T-cell (primary cell): ENCODE data around the gene GPR132. TPM values are rescaled to one million over a fixed set of nuclear protein-coding genes. Genes with fewer than 3 reads are reported as not detected.
A peak's percentile ranks its signal among the peaks of the same experiment; 100 is the strongest.

Experiments used
- ATAC-seq, 4 experiments: fragments of 200-7000 bp in 3 of 4; fragments of 150-1000 bp in 1 of 4; cut with Tn5 transposase; replicated peaks in 1 of 4; 1 replicate in 3 of 4; 2 replicates in 1 of 4; pipeline ENCODE4 v1.10.0; 2021; ENCODE audit warnings: moderate library complexity in 3 of 4, mild to moderate bottlenecking in 2 of 4, moderate number of reproducible peaks in 1 of 4
- CTCF ChIA-PET, 2 donors: fragments of 300-600 bp; sonication (Branson Sonifier 250); formaldehyde crosslinking; loops; one replicate each; lab custom pipeline; 2022; ENCODE audit warnings: antibody characterized with exemption in 2 of 2; lab: Charles Lee
- POLR2A ChIA-PET, 2 donors: fragments of 300-600 bp; sonication (Branson Sonifier 250); formaldehyde crosslinking; loops; one replicate each; lab custom pipeline; 2022; ENCODE audit warnings: antibody characterized with exemption in 2 of 2; lab: Charles Lee
- DNase-seq, 35 experiments: peaks; one replicate each; pipeline versions ENCODE4 v3.0.0 to v3.0.0-alpha.2; 2013 to 2023
- H3K27ac ChIP-seq: one replicate; pipeline ENCODE4 v1.5.1; 2013; ENCODE audit warnings: low read length
- H3K27me3 ChIP-seq, 2 experiments: replicated peaks in 1 of 2; 1 replicate in 1 of 2; 2 replicates in 1 of 2; pipeline versions ENCODE4 v1.6.1 to v1.7.0; 2013; ENCODE audit warnings: low read length in 1 of 2, mixed read lengths in 1 of 2; ENCODE audit not compliant: control insufficient read depth in 2 of 2, insufficient read depth in 2 of 2; ENCODE audit errors: extremely low read depth in 1 of 2
- H3K36me3 ChIP-seq, 2 donors: 1 replicate in 1 of 2; 2 replicates in 1 of 2; pipeline versions ENCODE4 v1.6.1 to v1.7.0; 2013; ENCODE audit warnings: low read length in 1 of 2; ENCODE audit not compliant: control insufficient read depth in 2 of 2, insufficient read depth in 1 of 2; ENCODE audit errors: extremely low read depth in 1 of 2
- H3K4me1 ChIP-seq, 2 experiments: 1 replicate in 1 of 2; 2 replicates in 1 of 2; pipeline versions ENCODE4 v1.6.1 to v1.7.0; 2013; ENCODE audit warnings: low read length in 2 of 2, mixed read lengths in 1 of 2; ENCODE audit not compliant: insufficient read depth in 2 of 2, control insufficient read depth in 1 of 2; ENCODE audit errors: extremely low read depth in 1 of 2
- H3K4me3 ChIP-seq, 2 donors: 1 replicate in 1 of 2; 2 replicates in 1 of 2; pipeline versions ENCODE4 v1.5.1 to v1.7.0; 2013; ENCODE audit warnings: mild to moderate bottlenecking in 2 of 2, low read length in 1 of 2, moderate library complexity in 1 of 2; ENCODE audit not compliant: control insufficient read depth in 1 of 2; ENCODE audit errors: extremely low read depth in 1 of 2
- H3K9me3 ChIP-seq: 2 replicates; pipeline ENCODE4 v1.7.0; 2013
- H3K27ac Mint-ChIP-seq, 2 donors: one replicate each; pipeline ENCODE4 v1.8.0; 2020 to 2021; ENCODE audit warnings: mild to moderate bottlenecking in 2 of 2, mixed read lengths in 2 of 2
- H3K27me3 Mint-ChIP-seq, 2 donors: one replicate each; pipeline ENCODE4 v1.8.0; 2021 to 2022; ENCODE audit warnings: mixed read lengths in 2 of 2
- H3K36me3 Mint-ChIP-seq: one replicate; pipeline ENCODE4 v1.8.0; 2021; ENCODE audit warnings: mixed read lengths
- H3K4me1 Mint-ChIP-seq, 3 donors: one replicate each; pipeline ENCODE4 v1.8.0; 2020 to 2022; ENCODE audit warnings: mixed read lengths in 3 of 3, mild to moderate bottlenecking in 1 of 3
- H3K4me3 Mint-ChIP-seq, 3 donors: one replicate each; pipeline ENCODE4 v1.8.0; 2020 to 2022; ENCODE audit warnings: mild to moderate bottlenecking in 3 of 3, mixed read lengths in 3 of 3, moderate library complexity in 3 of 3
- H3K9me3 Mint-ChIP-seq, 3 donors: one replicate each; pipeline ENCODE4 v1.8.0; 2020 to 2022; ENCODE audit warnings: mixed read lengths in 3 of 3
- WGBS: methylation state at CpG from one replicate; pipeline ENCODE4 v1.1.5; 2013; ENCODE audit warnings: missing lambda C conversion rate; ENCODE audit not compliant: insufficient coverage; 5-methylcytosine and 5-hydroxymethylcytosine counted together
- total RNA-seq, 35 experiments: library from RNA in 6 of 35; stranded (reverse) in 6 of 35; fragments of 120-200 nt in 1 of 35; gene quantifications; one replicate each; pipeline versions ENCODE4 v1.2.1 to v1.2.4 and lab custom pipeline; 2013 to 2026

Gene GPR132
- total RNA-seq, 5 donors from 2014 or later (not counting 1 experiment from before 2014, with no cell fraction given) = 47.0 to 58.0 (median 49.7) TPM

- H3K27me3 Mint-ChIP-seq = peaks cover 6 to 14% of the 10 kb centered on the region in 2 donors
- H3K9me3 Mint-ChIP-seq = peaks cover 0 to 4% (median 3%) of the 10 kb centered on the region in 3 donors
- WGBS = 68% methylated on average over 5 of the region's 7 CpGs
- peaks cover 5 to 8% (median 8%) of the 10 kb centered on the region in 3 donors for H3K4me1 Mint-ChIP-seq
- Histone ChIP-seq H3K4me3 (no peak overlapping the region), H3K9me3 (no peaks in the 10 kb centered on the region), H3K36me3 (no peaks in the 10 kb centered on the region), H3K27me3 (peaks cover 0 to 20% of the 10 kb centered on the region in 2 experiments), H3K27ac (no peak overlapping the region), H3K4me1 (peaks cover 0 to 12% of the 10 kb centered on the region in 2 experiments)
- DNase-seq (no peak), ATAC-seq (no peak)
- POLR2A ChIA-PET = no interaction called here
- CTCF ChIA-PET = interaction anchor here in 1 of 2 donors (0.6 to 0.7 kb wide), 2 partner anchors 20 to 1526 kb away, joined by 3 to 4 read pairs; no protein-coding TSS in a partner anchor
- no peak overlapping the region for H3K4me3 Mint-ChIP-seq
- peaks cover 2% of the 10 kb centered on the region for H3K36me3 Mint-ChIP-seq
- H3K27ac Mint-ChIP-seq = no peak overlapping the region
Observed at GRCh38 chr14:105097794-105098127, 32.5 kb upstream of the GPR132 start.

- ChIA-PET POLR2A (no interaction called here), CTCF (no interaction called here)
- Mint-ChIP-seq H3K4me3 (peak overlapping the region in 1 of 3 donors; percentile 22), H3K36me3 (peaks cover 2% of the 10 kb centered on the region), H3K9me3 (peaks cover 0 to 4% (median 3%) of the 10 kb centered on the region in 3 donors), H3K27me3 (peaks cover 0 to 4% of the 10 kb centered on the region in 2 donors), H3K4me1 (peaks cover 8 to 11% (median 10%) of the 10 kb centered on the region in 3 donors), H3K27ac (no peak overlapping the region)
- Histone ChIP-seq H3K9me3 (no peaks in the 10 kb centered on the region), H3K36me3 (no peaks in the 10 kb centered on the region), H3K4me3 (no peak overlapping the region), H3K4me1 (peaks cover 0 to 20% of the 10 kb centered on the region in 2 experiments), H3K27ac (no peak overlapping the region), H3K27me3 (peaks cover 0 to 11% of the 10 kb centered on the region in 2 experiments)
- WGBS = 87% methylated on average over 15 of the region's 15 CpGs
- DNase-seq (no peak), ATAC-seq (no peak)
Observed at GRCh38 chr14:105096206-105096875, 31.1 kb upstream of the GPR132 start.

- Histone ChIP-seq H3K4me1 (peaks cover 0 to 26% of the 10 kb centered on the region in 2 experiments), H3K36me3 (no peaks in the 10 kb centered on the region), H3K9me3 (no peaks in the 10 kb centered on the region), H3K27me3 (peaks cover 0 to 11% of the 10 kb centered on the region in 2 experiments), H3K4me3 (no peak overlapping the region), H3K27ac (no peak overlapping the region)
- DNase-seq (no peak), ATAC-seq (no peak)
- H3K4me3 Mint-ChIP-seq = peak overlapping the region; percentile 51 to 70 (median 68)
- ChIA-PET CTCF (interaction anchor here in 1 of 2 donors (0.6 kb wide), 1 partner anchor 49 kb away, joined by 4 read pairs; no protein-coding TSS in a partner anchor), POLR2A (no interaction called here)
- peaks cover 2% of the 10 kb centered on the region for H3K36me3 Mint-ChIP-seq
- WGBS = 95% methylated on average over 7 of the region's 7 CpGs
- H3K9me3 Mint-ChIP-seq = peaks cover 0 to 4% (median 3%) of the 10 kb centered on the region in 3 donors
- peak overlapping the region in 1 of 2 donors; percentile 64 for H3K27ac Mint-ChIP-seq
- H3K4me1 Mint-ChIP-seq = peaks cover 13 to 16% (median 15%) of the 10 kb centered on the region in 3 donors
- H3K27me3 Mint-ChIP-seq = peaks cover 0 to 4% of the 10 kb centered on the region in 2 donors
Observed at GRCh38 chr14:105095236-105095805, 30.1 kb upstream of the GPR132 start.

- Mint-ChIP-seq H3K27me3 (peaks cover 0 to 2% of the 10 kb centered on the region in 2 donors), H3K4me1 (peaks cover 15 to 16% (median 16%) of the 10 kb centered on the region in 3 donors), H3K36me3 (no peaks in the 10 kb centered on the region), H3K9me3 (no peaks in the 10 kb centered on the region), H3K27ac (peak overlapping the region; percentile 66 to 74), H3K4me3 (peak overlapping the region; percentile 68 to 70 (median 69))
- ChIA-PET CTCF (interaction anchor here (0.6 to 0.9 kb wide), 2 partner anchors 48 to 258 kb away, joined by 3 to 4 read pairs; no protein-coding TSS in a partner anchor), POLR2A (no interaction called here)
- peak overlapping the region; percentile 72 for H3K27ac ChIP-seq
- ATAC-seq = no peak
- DNase-seq = no peak
- WGBS = 65% methylated on average over 12 of the region's 14 CpGs
- peaks cover 0 to 32% of the 10 kb centered on the region in 2 experiments for H3K4me1 ChIP-seq
- peak overlapping the region; percentile 65 to 79 for H3K4me3 ChIP-seq
- no peaks in the 10 kb centered on the region for H3K9me3 ChIP-seq
- no peaks in the 10 kb centered on the region for H3K36me3 ChIP-seq
- H3K27me3 ChIP-seq = peaks cover 0 to 11% of the 10 kb centered on the region in 2 experiments
Observed at GRCh38 chr14:105094193-105094907, 29.1 kb upstream of the GPR132 start.

GRCh38 chr14:105093431-105094192, 28.4 kb upstream of the GPR132 start:
- H3K27ac Mint-ChIP-seq = peak overlapping the region; percentile 49 to 66

More at GRCh38 chr14:105093431-105094192, 28.4 kb upstream of the GPR132 start:
- Mint-ChIP-seq H3K27me3 (peaks cover 0 to 2% of the 10 kb centered on the region in 2 donors), H3K36me3 (no peaks in the 10 kb centered on the region), H3K9me3 (no peaks in the 10 kb centered on the region), H3K4me3 (peak overlapping the region; percentile 68 to 70 (median 69)), H3K4me1 (peaks cover 15 to 19% (median 16%) of the 10 kb centered on the region in 3 donors)
- H3K4me1 ChIP-seq = peaks cover 0 to 32% of the 10 kb centered on the region in 2 experiments
- no peaks in the 10 kb centered on the region for H3K36me3 ChIP-seq
- under 1% methylated on average over 64 of the region's 76 CpGs for WGBS
- ChIA-PET POLR2A (no interaction called here), CTCF (interaction anchor here in 1 of 2 donors (0.9 kb wide), 1 partner anchor 258 kb away, joined by 3 read pairs; no protein-coding TSS in a partner anchor)
- H3K27ac ChIP-seq = peak overlapping the region; percentile 72
- DNase-seq (peak in 22 of 35 experiments; percentile 29 to 75 (median 44)), ATAC-seq (peak; percentile 53 to 64 (median 60))
- peaks cover 0 to 11% of the 10 kb centered on the region in 2 experiments for H3K27me3 ChIP-seq
- no peaks in the 10 kb centered on the region for H3K9me3 ChIP-seq
- peak overlapping the region; percentile 65 to 79 for H3K4me3 ChIP-seq
